Measurements from ENCODE around the gene MBNL2.

The MBNL2 gene

GRCh38 chr13:97319113-97319720 lies 97.1 kb downstream of the MBNL2 start:
- DNase-seq (ENCODE audit: insufficient read length, low spot score) (no peak), FAIRE-seq (no peak)

GRCh38 chr13:97321101-97321500 lies 99.0 kb downstream of the MBNL2 start:
- FAIRE-seq = no peak

GRCh38 chr13:97321616-97322321 lies 99.6 kb downstream of the MBNL2 start:
- no peak for FAIRE-seq
- no peak for DNase-seq (ENCODE audit: insufficient read length, low spot score)

More at GRCh38 chr13:97321101-97321500, 99.0 kb downstream of the MBNL2 start:
- no peak for DNase-seq (ENCODE audit: insufficient read length, low spot score)

- FAIRE-seq (no peak), DNase-seq (ENCODE audit: insufficient read length, low spot score) (no peak)
Measured at GRCh38 chr13:97322740-97323342, 100.7 kb downstream of the MBNL2 start.

GRCh38 chr13:97324115-97324514 lies 102.0 kb downstream of the MBNL2 start:
- no peak for FAIRE-seq
- DNase-seq (ENCODE audit: insufficient read length, low spot score) = no peak

- FAIRE-seq = no peak
- no peak for DNase-seq (ENCODE audit: insufficient read length, low spot score)
Measured at GRCh38 chr13:97325738-97326137, 103.6 kb downstream of the MBNL2 start.

- DNase-seq (ENCODE audit: insufficient read length, low spot score) (no peak), FAIRE-seq (no peak)
Measured at GRCh38 chr13:97327086-97327485, 105.0 kb downstream of the MBNL2 start.

GRCh38 chr13:97327506-97328221 lies 105.5 kb downstream of the MBNL2 start:
- FAIRE-seq (no peak), DNase-seq (ENCODE audit: insufficient read length, low spot score) (no peak)

GRCh38 chr13:97328222-97328790 lies 106.2 kb downstream of the MBNL2 start:
- FAIRE-seq = no peak
- DNase-seq (ENCODE audit: insufficient read length, low spot score) = no peak

- DNase-seq (ENCODE audit: insufficient read length, low spot score) (no peak), FAIRE-seq (peak; percentile 11)
Measured at GRCh38 chr13:97329331-97329730, 107.2 kb downstream of the MBNL2 start.

GRCh38 chr13:97330448-97330847 lies 108.3 kb downstream of the MBNL2 start:
- DNase-seq (ENCODE audit: insufficient read length, low spot score) (no peak), FAIRE-seq (no peak)

- FAIRE-seq (no peak), DNase-seq (ENCODE audit: insufficient read length, low spot score) (no peak)
Measured at GRCh38 chr13:97332742-97333141, 110.6 kb downstream of the MBNL2 start.

GRCh38 chr13:97333983-97334382 lies 111.8 kb downstream of the MBNL2 start:
- no peak for DNase-seq (ENCODE audit: insufficient read length, low spot score)
- FAIRE-seq = no peak

- DNase-seq (ENCODE audit: insufficient read length, low spot score) (no peak), FAIRE-seq (no peak)
Measured at GRCh38 chr13:97334690-97335089, 112.6 kb downstream of the MBNL2 start.

GRCh38 chr13:97335488-97336134 lies 113.5 kb downstream of the MBNL2 start:
- DNase-seq (ENCODE audit: insufficient read length, low spot score) (no peak), FAIRE-seq (no peak)

GRCh38 chr13:97337985-97338499 lies 115.9 kb downstream of the MBNL2 start:
- DNase-seq (ENCODE audit: insufficient read length, low spot score) = no peak

GRCh38 chr13:97338571-97338970 lies 116.4 kb downstream of the MBNL2 start:
- DNase-seq (ENCODE audit: insufficient read length, low spot score) (no peak), FAIRE-seq (no peak)

More at GRCh38 chr13:97337985-97338499, 115.9 kb downstream of the MBNL2 start:
- no peak for FAIRE-seq

GRCh38 chr13:97339019-97339987 lies 117.2 kb downstream of the MBNL2 start:
- FAIRE-seq (no peak), DNase-seq (ENCODE audit: insufficient read length, low spot score) (no peak)

Data from GM19239 (cell line).